ENCODE data around the gene AMBRA1.

AMBRA1 gene

GRCh38 chr11:46438211-46438610 is 155.6 kb downstream of the AMBRA1 start:
- DNase-seq (ENCODE audit: low read depth) = no peak

GRCh38 chr11:46437122-46437689 is 156.6 kb downstream of the AMBRA1 start:
- no peak for DNase-seq (ENCODE audit: low read depth)

DNA sequence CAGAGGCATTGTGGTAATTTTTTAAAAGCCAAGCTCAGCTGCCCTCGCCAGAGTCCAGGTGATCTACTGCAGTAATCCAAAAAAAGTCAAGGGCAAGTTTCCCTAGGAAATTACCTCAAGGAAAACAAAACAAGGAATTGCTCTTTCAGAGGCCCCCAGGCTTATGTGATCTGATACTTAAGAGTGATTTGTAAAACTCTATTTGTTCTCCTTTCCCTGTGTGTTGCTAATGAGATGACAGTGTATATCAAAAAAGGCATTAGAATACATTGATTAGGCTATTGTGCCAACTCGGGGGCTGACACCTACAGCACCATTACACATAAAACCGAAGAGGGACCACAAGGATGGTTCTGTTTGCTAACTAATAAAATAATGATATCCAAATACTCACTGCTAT is 157.7 kb downstream of the AMBRA1 start:
- no peak for DNase-seq (ENCODE audit: low read depth)

- no peak for DNase-seq (ENCODE audit: low read depth)
Measured at GRCh38 chr11:46435679-46436078, 158.1 kb downstream of the AMBRA1 start.

DNA sequence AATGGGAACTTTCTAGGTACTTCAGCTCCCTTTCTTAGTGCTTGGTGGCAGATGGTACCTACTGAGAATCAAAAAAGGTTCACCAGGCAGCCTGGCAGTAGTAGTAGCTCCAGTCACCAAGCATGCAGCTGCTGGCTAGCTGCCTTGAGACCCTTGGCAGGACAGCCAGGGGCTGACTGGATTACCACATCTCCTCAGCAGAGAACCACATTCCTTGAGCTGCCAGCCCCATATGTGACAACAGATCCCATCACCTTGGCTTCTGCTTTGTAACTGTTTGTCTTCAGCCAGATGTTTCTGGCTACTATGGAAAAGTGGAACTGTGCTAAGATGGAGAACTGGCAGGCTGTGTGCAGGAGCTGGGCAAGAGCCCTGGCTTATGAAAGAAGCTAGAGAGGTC is 162.6 kb downstream of the AMBRA1 start:
- no peak for DNase-seq (ENCODE audit: low read depth)

GRCh38 chr11:46429717-46430116 is 164.1 kb downstream of the AMBRA1 start:
- no peak for DNase-seq (ENCODE audit: low read depth)

DNA sequence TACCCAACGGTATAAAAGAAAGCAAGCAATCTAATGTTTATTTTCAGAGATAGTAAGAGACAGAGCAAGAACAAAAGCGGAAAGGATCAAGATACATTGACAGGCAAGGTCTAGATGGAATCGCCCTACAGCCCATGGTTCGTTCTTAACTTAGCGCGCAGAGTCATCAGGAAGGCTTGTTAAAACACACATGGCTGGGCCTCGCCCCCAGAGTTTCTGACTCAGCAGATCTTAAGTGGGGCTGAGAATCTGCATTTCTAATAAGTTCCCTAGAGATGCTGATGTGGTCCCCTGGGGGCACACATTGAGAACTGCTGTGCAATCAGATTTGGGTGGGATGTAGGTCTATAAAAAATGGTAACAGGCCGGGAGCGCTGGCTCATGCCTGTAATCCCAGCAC is 166.5 kb downstream of the AMBRA1 start:
- DNase-seq (ENCODE audit: low read depth) = no peak

DNA sequence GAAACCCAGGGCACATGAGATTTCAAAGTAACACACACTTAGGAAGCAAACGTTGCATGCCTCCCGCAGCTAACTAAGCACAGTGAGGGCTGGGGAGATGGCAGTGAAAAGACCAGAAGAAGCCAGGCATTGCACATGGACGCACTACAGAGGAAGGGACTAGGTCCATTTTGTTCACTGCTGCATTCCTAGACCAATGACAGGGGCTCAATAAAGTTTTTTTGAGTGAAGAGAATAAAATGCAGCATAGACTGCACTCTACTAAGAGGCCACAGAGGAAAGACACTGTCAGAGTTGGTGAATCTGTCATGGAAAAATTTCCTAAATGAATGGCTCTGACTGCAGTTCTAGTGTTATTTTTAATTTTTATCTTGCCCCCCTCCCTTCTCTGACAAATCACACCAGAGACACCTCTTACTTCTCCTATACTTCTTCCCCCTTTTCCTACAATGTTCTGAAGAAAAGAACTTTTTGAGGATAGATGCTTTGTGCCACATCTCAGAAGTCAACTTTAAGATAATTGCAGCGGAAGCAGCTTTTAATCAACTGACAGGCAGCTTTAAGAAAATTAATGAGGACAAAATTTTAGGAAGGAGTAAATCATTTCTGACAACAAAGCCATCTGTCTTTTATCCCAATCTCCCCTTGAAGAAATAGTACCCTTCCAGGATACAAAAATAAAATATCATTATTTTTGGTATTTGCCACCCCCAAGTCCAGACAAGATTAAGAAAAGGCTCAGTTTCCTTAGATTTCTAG is 167.4 kb downstream of the AMBRA1 start:
- DNase-seq (ENCODE audit: low read depth) = no peak

DNA sequence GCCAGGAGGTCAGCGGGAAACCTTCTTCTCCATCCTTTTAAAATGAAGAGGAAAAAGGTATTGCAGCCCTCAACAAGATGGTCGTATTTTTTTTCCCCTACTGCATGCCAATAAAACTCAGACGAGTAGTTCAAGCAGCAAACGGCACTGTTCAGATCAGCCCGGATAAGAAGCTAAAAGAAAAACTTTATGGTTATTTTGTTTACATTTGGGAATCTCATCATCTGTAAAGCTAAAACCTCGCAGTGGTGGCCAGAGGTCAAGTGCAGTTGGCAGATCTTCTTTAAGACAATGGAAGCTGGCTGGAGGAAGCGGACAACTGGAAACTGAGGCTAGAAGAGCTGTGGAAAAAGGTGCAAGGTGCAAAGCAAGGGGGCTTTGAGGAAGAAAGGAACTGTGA is 171.2 kb downstream of the AMBRA1 start:
- no peak for DNase-seq (ENCODE audit: low read depth)

GRCh38 chr11:46421257-46421880 is 172.5 kb downstream of the AMBRA1 start:
- DNase-seq (ENCODE audit: low read depth) = no peak

DNA sequence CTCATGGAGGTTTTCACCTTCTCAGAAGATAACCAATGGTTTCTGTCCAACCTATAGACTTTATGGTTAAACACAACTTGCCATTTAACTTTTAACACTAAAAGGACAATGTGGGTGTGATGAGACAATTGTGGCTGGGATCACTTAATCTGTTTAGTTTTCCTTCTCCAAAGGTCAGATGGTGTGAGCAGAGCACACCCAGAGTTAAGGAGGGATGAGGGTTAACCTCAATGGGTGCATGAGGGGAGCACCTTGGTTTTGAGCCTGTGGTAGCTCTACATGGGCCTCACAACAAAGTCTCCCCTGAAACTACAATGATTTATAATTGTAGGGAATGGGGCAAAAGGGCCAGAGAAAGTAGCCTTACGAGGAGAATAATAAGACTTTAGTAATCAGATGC is 173.3 kb downstream of the AMBRA1 start:
- DNase-seq (ENCODE audit: low read depth) = no peak

DNA sequence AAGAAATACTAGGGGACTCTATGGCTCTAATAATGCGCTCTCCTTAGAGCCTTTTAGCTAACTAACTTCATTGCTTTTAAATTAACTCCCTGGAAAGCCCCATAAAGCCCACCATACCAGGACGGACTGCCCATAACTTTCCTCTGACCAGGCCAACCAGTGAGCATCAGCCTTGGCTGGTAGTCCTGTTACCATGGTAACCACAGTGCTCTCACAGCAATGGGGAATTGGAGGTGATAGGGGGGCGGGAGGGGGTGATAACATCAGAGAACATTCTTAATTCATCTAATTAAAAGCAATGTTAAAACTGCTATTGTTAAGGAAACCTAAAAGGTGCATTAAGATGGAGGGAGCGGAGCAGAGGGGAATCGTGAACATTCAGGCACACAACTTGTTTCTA is 175.1 kb downstream of the AMBRA1 start:
- DNase-seq (ENCODE audit: low read depth) = no peak

- DNase-seq (ENCODE audit: low read depth) = no peak
Measured at GRCh38 chr11:46417711-46418110, 176.1 kb downstream of the AMBRA1 start.

DNA sequence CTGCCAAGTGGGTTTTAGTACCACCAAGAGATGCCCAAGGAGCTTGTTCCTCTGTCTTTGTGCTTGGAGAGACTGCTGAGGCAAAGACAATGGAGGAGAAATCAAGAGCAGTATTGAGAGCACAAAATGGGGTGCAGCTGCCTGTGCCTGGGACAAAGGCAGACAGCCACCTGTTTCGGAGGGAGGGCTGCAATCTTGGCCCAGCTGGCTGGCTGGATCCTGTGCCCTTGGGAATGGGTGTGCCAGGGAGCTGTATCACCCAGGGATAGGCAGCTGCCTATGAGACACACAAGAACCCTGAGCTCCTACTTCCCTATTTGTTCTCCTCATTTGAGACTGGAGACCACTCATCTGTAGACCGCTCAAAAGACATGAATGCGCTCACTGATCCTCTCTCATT is 178.9 kb downstream of the AMBRA1 start:
- DNase-seq (ENCODE audit: low read depth) = no peak

DNA sequence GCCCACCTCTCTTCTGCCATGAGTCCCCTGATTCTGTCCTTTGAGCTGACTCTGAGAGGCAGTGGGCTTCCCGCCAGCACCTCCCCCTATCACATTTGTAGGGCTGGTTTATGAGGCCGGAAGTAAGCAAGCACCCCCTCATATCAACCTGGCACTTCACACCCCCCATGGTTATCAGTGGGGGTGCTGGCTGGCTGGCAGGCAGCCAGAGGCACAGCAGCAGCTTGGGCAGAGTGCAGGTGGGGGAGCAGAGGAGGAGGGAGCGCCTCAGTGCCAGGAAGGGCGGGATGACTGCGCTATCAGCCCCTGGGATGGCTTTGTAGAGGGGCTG is 179.4 kb downstream of the AMBRA1 start:
- DNase-seq (ENCODE audit: low read depth) = no peak

DNA sequence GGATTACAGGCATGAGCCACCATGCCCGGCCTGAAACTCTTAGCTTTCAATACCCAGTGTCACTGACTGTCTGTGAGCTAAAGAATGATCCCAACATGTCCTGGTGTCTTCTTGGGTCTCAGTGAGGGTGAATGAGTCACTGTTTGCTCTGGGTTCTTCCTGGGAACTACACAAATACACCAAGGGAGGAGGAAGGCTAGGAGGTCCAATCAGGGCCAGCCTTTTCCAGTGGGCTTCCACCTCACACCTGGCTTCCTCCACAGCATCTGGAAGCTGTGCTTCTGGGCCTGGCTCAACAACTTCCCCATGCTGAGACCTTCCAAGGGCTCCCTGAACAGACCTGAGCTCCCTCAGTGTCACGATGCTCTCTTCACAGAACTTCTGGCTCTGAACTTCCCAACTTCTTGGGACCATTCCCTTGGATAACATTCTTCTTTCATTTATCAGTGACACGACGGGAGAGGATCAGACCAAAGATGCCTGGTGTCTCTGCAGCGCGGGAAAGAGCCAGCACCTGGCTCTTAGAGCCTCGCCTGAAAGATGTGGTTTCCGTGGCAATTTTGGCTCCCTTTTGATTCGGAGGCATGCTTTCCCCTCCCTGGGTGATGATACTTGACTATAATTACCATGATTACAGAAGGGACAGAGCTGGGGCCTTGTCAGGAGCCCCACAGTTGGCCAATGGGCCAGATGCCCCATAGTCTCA is 179.9 kb downstream of the AMBRA1 start:
- no peak for DNase-seq (ENCODE audit: low read depth)

GRCh38 chr11:46410021-46410420 is 183.8 kb downstream of the AMBRA1 start:
- DNase-seq (ENCODE audit: low read depth) = no peak

DNA sequence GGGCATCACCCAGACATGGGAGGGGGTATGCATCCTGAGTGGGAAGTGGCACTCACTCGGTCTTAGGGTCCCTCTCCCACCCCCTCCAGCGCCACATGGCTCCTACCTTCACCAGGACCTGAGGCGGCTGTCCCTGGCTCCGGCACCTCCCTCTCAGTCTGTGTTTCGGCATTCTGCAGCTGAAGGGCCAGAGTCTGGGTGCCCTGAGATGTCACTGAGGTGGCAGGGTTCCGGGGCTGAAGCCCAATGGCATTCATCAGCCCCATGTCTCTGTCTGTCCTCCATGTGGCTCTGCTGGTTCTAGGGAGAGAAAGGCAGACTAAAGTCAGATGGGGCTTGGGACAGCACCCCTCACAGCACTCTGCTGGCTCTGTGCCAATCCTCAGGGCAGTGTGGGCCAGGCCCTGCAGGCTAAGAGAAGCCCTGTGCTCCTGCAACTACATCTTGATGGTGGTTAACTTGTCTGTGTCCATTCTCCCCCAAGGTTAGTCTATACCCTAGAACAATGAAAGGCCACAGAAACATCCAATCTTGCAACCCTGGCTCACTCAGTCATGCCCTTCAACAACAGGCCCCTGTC is 185.3 kb downstream of the AMBRA1 start:
- DNase-seq (ENCODE audit: low read depth) = no peak

DNA sequence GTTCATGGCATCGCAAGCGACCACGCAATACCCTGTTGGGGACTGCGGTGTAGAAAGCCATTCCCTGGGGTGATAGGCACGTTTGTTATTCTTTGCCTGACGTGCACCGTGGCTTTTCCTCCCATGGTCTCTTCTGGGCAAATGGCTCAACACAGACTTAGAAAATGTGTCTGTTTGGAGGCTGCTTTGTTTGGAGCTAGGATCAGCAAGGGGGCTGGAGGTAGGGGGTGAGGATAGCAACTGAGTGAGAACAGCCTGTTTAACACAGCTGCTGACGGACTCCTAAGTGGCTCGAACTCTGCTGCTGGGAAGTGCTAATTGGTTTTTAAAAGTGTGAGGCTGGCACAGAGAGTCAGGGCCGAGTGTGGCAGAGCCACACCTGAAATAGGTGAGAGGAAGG is 186.2 kb downstream of the AMBRA1 start:
- DNase-seq (ENCODE audit: low read depth) = no peak

GRCh38 chr11:46404476-46405017 is 189.3 kb downstream of the AMBRA1 start:
- no peak for DNase-seq (ENCODE audit: low read depth)

GRCh38 chr11:46402957-46403902 is 190.6 kb downstream of the AMBRA1 start:
- no peak for DNase-seq (ENCODE audit: low read depth)

Measured in stimulated activated CD4-positive, alpha-beta T cell treated with anti-CD3 and anti-CD28 coated beads, Interleukin-2, amount 100 ng/mL, for 4 hours (primary cell).